ENCODE results near the gene PRKAR1B. TPM values are rescaled to one million over a fixed set of nuclear protein-coding genes. Genes with fewer than 3 reads are reported as not detected.
A peak's percentile ranks its signal among the peaks of the same experiment; 100 is the strongest.

The PRKAR1B gene
- total RNA-seq, 2 donors from 2014 or later, result 26.2 to 56.0 TPM

GRCh38 chr7:506391-506831, 220.7 kb downstream of the PRKAR1B start:
- ATAC-seq (replicated peaks), result no peak
- Mint-ChIP-seq H3K4me3 (no peak overlapping the region), H3K9me3 (no peaks in the 10 kb centered on the region), H3K27ac (no peak overlapping the region), H3K4me1 (peaks cover 5% of the 10 kb centered on the region), H3K36me3 (ENCODE audit: low read depth) (peaks cover 52% of the 10 kb centered on the region), H3K27me3 (no peaks in the 10 kb centered on the region)

DNA sequence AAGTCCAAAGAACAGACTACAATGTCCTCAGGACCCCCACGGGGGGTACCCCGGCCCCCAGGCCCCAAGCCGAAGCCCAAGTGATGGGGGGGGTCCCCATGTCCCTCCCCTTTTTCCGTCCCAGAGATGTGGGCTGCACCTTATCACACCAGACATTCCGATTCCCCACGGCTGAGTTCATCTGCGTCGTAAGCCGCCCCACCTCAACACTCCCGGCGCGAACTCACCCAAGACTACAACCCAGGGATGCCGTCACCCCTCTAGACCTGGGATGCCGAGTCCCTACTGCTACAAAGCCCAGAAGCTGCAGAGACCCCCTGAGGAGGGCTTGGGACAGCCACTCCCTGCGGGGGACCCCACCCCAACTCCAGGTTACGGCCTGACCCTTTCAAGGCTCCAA, 221.9 kb downstream of the PRKAR1B start:
- ATAC-seq (replicated peaks), result no peak
- Mint-ChIP-seq H3K4me1 (peaks cover 5% of the 10 kb centered on the region), H3K27me3 (no peaks in the 10 kb centered on the region), H3K4me3 (no peak overlapping the region), H3K27ac (no peak overlapping the region), H3K36me3 (ENCODE audit: low read depth) (peaks cover 65% of the 10 kb centered on the region), H3K9me3 (no peaks in the 10 kb centered on the region)

DNA sequence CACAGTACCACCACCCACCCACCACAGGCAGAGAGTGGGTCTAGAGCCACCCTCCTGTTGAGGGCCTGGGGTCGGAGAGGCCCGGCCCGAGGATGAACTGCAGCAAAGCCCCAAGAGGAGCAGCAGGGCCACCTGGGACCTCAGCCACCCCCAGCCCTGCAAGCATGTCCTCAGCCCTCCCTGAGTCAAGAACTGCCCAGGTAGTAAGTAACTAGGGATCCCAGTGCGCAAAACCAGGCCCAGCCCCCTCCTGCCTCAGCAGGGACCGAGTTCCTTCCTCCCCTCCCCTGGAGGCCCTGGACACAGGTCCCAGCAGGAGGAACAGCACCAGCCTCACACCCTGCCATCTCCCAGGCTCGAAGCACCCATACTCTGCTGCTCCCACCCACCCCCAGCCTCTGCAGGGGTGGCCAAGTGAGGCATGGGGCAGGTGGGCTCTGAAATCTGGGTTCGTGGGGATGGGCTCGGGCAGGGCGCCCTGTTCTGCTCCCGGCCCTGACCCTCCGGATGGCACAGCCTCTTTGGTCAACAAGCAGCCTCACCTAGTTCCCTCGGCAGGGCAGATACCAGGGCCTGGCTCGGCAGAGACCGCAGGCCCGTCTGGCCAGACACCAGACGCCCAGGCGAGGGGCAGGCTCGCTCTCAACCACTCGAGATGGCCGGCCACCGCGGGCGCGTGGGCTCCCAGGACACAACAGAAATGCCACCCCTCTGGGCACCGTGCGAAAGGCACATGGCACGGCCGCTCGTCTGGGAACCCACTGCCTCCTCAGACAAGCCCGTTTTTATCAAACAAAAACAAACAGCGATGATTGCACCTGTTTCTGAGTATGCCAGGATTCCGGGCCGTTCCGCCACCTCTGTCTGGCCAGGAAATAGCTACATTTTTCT, 222.6 kb downstream of the PRKAR1B start:
- no peak overlapping the region for H3K4me3 Mint-ChIP-seq
- no peaks in the 10 kb centered on the region for H3K27me3 Mint-ChIP-seq
- H3K36me3 Mint-ChIP-seq (ENCODE audit: low read depth), result peaks cover 66% of the 10 kb centered on the region
- H3K4me1 Mint-ChIP-seq, result peaks cover 5% of the 10 kb centered on the region
- no peaks in the 10 kb centered on the region for H3K9me3 Mint-ChIP-seq
- H3K27ac Mint-ChIP-seq, result no peak overlapping the region
- no peak for ATAC-seq (replicated peaks)

- no peak for ATAC-seq (replicated peaks)
- no peaks in the 10 kb centered on the region for H3K9me3 Mint-ChIP-seq
- H3K27me3 Mint-ChIP-seq, result no peaks in the 10 kb centered on the region
- no peak overlapping the region for H3K4me3 Mint-ChIP-seq
- H3K4me1 Mint-ChIP-seq, result peaks cover 5% of the 10 kb centered on the region
- H3K27ac Mint-ChIP-seq, result no peak overlapping the region
- H3K36me3 Mint-ChIP-seq (ENCODE audit: low read depth), result peaks cover 69% of the 10 kb centered on the region
These were observed 223.4 kb downstream of the PRKAR1B start for GRCh38 chr7:503575-504111.

GRCh38 chr7:502296-502695, 224.8 kb downstream of the PRKAR1B start:
- peaks cover 5% of the 10 kb centered on the region for H3K4me1 Mint-ChIP-seq
- H3K27me3 Mint-ChIP-seq, result no peaks in the 10 kb centered on the region
- ATAC-seq (replicated peaks), result no peak
- peaks cover 73% of the 10 kb centered on the region for H3K36me3 Mint-ChIP-seq (ENCODE audit: low read depth)
- no peak overlapping the region for H3K4me3 Mint-ChIP-seq
- no peak overlapping the region for H3K27ac Mint-ChIP-seq
- no peaks in the 10 kb centered on the region for H3K9me3 Mint-ChIP-seq

DNA sequence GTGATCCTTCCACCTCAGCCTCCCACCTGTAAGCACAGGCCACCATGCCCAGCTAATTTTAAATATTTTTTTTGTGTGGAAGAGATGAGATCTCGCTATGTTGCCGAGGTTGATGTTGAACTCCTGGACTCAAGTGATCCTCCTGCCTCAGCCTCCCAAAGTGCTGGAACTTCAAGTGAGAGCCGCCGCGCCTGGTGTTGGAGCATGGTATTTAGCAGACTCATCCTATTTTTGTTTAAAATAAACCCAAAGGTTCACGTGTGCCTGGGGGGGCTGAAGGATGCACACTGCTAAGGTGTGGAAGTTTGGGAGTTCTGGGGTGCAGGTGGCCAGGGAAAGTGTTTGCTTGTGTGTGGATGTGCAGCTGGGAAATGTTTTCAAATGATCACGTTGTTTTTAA, 225.6 kb downstream of the PRKAR1B start:
- ATAC-seq (replicated peaks), result no peak
- H3K27me3 Mint-ChIP-seq, result no peaks in the 10 kb centered on the region
- H3K36me3 Mint-ChIP-seq (ENCODE audit: low read depth), result peaks cover 74% of the 10 kb centered on the region
- H3K9me3 Mint-ChIP-seq, result no peaks in the 10 kb centered on the region
- H3K4me1 Mint-ChIP-seq, result peaks cover 5% of the 10 kb centered on the region
- H3K4me3 Mint-ChIP-seq, result no peak overlapping the region
- H3K27ac Mint-ChIP-seq, result no peak overlapping the region

- no peaks in the 10 kb centered on the region for H3K27me3 Mint-ChIP-seq
- peaks cover 66% of the 10 kb centered on the region for H3K36me3 Mint-ChIP-seq (ENCODE audit: low read depth)
- no peak overlapping the region for H3K4me3 Mint-ChIP-seq
- peaks cover 5% of the 10 kb centered on the region for H3K4me1 Mint-ChIP-seq
- no peak for ATAC-seq (replicated peaks)
- no peaks in the 10 kb centered on the region for H3K9me3 Mint-ChIP-seq
- H3K27ac Mint-ChIP-seq, result peak overlapping the region; percentile 52
These were observed 226.3 kb downstream of the PRKAR1B start for GRCh38 chr7:500521-501420.

DNA sequence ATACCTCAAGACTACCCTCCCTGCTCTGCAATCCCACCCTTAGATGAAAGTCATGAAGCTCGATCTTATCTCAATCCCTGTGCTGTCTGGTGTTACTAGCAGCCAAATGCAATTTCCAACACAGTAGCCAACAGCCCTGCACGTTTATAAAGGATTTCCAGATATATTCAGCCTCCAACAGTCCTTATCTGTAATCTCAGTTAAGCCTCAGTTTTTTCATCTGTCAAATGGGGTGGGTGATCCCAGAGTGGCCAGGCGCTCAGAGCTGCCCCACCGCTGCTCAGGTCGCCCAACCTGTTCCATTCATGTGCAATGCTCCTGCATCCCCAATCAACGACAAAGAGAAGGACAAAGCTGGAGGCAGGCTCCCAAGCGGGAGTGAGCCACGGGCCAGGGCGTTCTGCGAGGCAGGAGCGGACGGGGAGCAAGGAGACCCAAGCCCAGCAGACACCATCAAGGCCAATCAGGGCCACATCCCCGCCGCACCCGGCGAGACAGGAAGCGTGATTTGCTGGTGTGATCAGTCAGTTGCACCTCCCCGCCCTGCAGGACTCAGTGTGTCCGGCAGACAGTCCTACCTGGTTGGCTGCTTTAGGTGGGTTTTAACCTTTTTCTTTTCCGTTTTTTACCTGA, 227.1 kb downstream of the PRKAR1B start:
- ATAC-seq (replicated peaks), result no peak
- Mint-ChIP-seq H3K27ac (no peak overlapping the region), H3K27me3 (no peaks in the 10 kb centered on the region), H3K36me3 (ENCODE audit: low read depth) (peaks cover 58% of the 10 kb centered on the region), H3K4me1 (peaks cover under 1% of the 10 kb centered on the region), H3K9me3 (no peaks in the 10 kb centered on the region), H3K4me3 (no peak overlapping the region)

Other genes starting within 250 kb of the PRKAR1B start
- gene PDGFA, start 207.4 kb downstream of the PRKAR1B start, total RNA-seq, result 10 to 100 TPM; 11.9 to 28.1 TPM
- 10 to 100 TPM; 15.1 to 39.9 TPM for gene DNAAF5, start 582 bp downstream of the PRKAR1B start, total RNA-seq
- 100 to 1,000 TPM in 1 of 2 donors, 10 to 100 TPM in 1; 46.4 to 103 TPM for gene SUN1, start 105.2 kb upstream of the PRKAR1B start, total RNA-seq
- 10 to 100 TPM; 17.1 to 43.0 TPM for gene GET4, start 149.3 kb upstream of the PRKAR1B start, total RNA-seq
- gene ADAP1, start 227.4 kb upstream of the PRKAR1B start, total RNA-seq, result 10 to 100 TPM in 1 of 2 donors, 1 to 10 TPM in 1; 2.3 to 23.7 TPM
- gene COX19, start 248.3 kb upstream of the PRKAR1B start, total RNA-seq, result 10 to 100 TPM; 13.7 to 20.8 TPM